Superior temporal gyrus (tissue), 1 donor: ENCODE measurements around the gene HOMEZ.
A peak's percentile ranks its signal among the peaks of the same experiment; 100 is the strongest.
"Not testable (repeated sequence)": the region's sequence is repeated elsewhere in the genome, so short reads cannot be mapped to it uniquely, and the experiment has no call there.

ENCODE experiments used
- DNase-seq: peaks from one replicate; pipeline ENCODE4 v3.0.0-alpha.2; 2016; ENCODE audit errors: extremely low spot score

The HOMEZ gene

DNA sequence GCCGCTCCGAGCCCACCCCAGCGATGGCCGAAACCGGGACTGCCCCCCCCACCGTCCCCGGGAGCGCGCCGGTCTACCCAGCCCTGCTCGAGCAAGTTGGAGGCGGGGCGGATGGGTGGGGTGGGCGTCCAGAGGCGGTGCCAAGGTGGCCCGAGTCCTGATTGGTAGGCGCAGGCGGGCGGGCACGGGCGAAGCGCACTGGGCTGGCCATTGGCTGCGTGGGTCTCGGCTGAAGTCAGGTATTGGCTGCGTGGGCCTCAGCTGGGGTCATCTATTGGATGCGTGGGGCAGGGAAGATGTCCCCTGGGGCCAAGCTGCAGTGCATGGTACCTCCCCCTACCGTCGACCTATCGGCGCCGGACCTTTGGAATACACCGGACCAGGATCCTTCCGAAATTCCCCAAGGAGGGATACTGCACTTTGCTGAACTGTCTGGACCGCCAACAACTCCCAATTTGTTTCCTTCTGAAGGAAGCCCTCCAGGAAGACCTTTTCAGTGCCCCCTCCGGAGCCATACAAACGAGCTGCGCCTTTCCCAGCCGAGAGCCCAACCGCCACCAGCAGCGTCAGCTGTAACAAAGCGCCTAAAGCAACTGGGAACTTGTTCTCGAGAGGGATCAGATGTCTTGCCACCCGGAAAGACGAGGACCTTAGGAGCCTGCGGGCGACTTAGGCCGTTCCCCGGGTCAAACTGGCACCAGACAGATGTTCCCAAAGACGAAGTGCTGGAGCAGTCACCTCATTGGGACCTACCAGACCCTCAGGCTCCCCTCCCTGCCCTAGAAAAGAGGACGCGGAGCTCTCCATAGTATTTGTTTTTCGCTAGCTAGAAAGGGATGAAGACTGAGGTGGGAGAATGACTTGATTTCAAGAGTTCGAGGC is at the start of gene HOMEZ:
Gene HOMEZ, minus strand, starts transcription at position 113 of the 882 bp plus-strand sequence. CDS start 180 bp downstream, outside the sequence.
- peak; percentile 98 for DNase-seq

GRCh38 chr14:23335623-23336022 is 49.7 kb upstream of the HOMEZ start:
- DNase-seq: no peak

DNA sequence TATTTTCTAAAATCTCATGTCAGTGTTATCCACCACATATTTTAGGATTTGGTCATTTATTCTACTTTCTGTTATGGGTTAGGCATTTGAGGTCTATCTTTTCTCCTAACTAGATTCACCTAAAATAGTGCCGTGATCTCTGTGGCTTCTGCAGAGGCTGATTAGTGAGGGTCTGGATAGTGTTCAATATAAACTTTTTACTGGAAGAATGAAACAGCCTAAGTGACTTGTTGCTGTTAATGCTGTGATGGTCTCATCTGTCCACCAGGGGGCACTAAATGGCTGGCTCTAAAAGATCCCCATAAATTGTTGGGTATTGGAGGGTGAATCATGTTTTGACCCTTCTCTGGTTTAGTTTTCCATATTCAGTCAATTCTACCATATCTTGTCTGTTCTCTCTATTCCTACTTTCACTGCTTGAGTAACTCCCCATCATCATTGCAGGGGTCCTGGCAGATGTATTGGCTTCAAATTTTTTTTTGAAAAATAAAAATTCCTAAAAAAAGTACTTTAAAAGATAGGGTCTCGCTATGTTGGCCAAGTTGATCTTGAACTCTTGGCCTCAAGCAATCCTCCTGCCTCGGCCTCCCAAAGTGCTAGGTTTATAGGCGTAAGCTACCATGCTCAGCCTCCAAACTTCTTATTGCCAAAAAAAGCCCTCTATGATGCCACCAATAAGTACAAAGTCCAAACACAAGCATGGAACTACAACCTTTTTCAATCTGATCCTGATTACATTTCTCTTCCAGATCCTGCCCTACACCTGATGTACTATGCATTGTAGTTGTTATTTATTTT is 42.2 kb upstream of the HOMEZ start:
- DNase-seq: peak; percentile 96

DNA sequence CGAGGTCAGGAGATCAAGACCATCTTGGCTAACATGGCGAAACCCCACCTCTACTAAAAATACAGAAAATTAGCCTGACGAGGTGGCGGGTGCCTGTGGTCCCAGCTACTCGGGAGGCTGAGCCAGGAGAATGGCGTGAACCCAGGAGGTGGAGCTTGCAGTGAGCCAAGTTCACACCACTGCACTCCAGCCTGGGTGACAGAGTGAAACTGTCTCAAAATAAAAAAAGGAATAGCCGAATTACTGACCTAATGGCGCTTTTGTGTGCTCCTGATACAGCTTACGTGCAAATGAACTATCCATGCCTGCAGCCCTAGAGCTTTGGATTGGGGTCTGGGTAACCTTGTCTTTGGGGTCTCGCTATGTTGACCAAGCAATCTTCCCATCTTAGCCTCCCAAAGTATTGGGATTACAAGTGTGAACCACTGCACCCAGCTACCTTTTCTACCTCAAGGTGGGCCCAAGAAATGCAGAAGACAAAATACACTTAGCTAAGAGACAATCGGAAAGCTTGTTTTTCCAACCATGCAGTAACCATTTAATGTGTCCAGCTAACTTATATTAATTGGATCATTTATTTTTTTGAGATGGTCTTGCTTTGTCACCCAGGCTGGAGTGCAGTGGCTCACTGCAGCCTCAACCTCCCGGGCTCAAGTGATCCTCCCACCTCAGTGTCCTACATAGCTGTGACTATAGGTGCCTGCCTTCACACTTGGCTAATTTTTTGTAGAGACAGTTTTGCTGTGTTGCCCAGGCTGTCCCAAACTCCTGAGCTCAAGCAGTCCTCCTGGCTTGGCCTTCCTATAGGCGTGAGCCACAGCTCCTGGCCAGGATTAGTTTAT is 40.8 kb upstream of the HOMEZ start:
- no peak for DNase-seq

DNA sequence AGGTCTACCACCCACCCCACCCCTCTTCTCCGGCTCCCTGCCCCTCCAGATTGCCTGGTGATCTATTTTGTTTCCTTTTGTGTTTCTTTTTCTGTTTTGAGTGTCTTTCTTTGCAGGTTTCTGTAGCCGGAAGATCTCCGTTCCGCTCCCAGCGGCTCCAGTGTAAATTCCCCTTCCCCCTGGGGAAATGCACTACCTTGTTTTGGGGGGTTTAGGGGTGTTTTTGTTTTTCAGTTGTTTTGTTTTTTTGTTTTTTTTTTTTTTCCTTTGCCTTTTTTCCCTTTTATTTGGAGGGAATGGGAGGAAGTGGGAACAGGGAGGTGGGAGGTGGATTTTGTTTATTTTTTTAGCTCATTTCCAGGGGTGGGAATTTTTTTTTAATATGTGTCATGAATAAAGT is 39.8 kb upstream of the HOMEZ start:
- DNase-seq: not testable (repeated sequence)

GRCh38 chr14:23324993-23325392 is 39.1 kb upstream of the HOMEZ start:
- no peak for DNase-seq

DNA sequence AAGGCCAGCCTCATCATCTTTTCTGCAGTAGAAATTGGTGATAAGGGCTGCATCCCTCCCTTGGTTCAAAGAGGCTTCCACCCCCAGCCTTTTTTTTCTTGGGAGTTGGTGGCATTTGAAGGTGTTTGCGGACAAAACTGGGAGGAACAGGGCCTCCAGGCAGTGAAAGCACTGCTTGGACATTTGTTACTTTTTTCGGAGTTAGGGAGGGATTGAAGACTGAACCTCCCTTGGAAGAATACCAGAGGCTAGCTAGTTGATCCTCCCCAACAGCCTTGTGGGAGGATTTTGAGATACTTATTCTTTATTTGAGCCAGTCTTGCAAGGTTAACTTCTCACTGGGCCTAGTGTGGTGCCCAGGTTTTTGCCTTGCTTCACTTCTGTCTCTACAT is 38.5 kb upstream of the HOMEZ start:
- no peak for DNase-seq

- no peak for DNase-seq
Observed at GRCh38 chr14:23323838-23324454, 38.0 kb upstream of the HOMEZ start.

DNA sequence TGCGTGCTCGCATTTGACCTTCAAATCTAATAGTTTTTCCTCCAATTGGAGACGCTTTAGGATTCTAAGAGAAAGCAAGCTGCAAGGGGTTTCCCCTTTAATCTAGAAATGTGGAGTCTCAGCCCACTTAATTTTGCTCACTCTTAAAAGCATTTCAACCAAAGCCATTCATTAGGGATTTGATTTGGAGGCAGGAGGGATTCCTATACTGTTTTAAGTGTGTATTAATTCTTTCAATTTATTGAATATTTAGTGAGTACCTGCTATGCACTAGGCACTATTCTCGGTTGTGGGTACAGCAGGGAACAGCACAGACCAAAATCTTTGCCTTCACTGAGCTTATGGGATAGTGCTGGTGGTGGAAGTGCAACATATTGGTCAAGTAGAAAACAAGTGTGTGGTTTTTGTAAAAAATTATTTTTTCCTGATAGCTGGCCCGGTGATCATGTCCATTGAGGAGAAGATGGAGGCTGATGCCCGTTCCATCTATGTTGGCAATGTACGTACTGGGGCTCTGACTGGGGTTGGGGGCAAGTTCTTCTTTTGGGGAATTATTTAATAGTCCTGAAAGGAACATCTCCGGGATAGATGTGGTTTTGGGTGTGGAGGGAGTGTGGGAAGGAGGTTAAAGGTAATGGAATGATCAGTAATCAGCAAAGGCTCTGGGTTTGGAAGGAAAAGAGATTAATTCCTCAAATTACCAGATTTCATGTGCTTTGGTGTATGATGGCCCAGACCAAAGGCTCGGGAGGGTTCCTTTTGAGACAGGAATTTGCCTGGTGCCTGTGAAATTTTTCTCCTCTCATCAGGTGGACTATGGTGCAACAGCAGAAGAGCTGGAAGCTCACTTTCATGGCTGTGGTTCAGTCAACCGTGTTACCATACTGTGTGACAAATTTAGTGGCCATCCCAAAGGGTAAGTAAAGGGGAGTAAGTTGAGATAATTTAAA is 36.9 kb upstream of the HOMEZ start:
- DNase-seq: no peak

DNA sequence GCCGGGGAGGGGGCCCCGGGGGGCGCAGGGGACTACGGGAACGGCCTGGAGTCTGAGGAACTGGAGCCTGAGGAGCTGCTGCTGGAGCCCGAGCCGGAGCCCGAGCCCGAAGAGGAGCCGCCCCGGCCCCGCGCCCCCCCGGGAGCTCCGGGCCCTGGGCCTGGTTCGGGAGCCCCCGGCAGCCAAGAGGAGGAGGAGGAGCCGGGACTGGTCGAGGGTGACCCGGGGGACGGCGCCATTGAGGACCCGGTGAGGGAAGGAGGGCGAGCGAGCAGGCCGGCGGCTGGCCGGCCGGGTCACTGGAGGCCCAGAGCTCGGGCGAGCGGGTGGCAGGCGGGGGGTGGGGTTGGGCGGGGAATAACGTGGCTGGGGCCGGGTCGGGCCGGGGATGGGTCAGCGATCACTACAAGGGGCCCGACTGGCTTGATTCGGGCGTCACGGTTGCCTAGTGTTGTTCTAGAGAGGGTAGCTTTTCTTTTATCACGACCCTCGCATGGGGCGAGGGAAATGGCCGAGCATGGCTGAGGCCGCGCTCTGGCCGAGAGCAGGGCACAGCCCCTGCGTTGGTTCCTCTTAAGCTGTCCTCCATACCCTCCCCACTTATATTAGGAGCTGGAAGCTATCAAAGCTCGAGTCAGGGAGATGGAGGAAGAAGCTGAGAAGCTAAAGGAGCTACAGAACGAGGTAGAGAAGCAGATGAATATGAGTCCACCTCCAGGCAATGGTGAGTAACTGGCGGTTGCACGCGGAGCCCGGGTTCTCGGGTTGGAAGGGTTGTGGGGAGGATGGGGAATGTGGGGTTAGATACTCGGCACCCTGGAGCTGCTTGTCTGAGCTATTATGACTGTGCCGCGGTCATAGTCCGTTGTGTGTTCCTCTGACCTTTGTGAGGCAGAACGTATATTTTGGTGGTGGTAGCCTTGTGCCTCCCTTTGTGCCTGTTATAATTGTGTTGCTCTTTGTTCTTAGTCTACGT is 35.9 kb upstream of the HOMEZ start:
- DNase-seq: peak; percentile 56

- DNase-seq: peak; percentile 100
Observed at GRCh38 chr14:23320584-23321571, 34.9 kb upstream of the HOMEZ start, which contains the start of gene PABPN1. PABPN1 (plus strand) TSS chr14:23321457; CDS start chr14:23321470, 13 bp downstream.

DNA sequence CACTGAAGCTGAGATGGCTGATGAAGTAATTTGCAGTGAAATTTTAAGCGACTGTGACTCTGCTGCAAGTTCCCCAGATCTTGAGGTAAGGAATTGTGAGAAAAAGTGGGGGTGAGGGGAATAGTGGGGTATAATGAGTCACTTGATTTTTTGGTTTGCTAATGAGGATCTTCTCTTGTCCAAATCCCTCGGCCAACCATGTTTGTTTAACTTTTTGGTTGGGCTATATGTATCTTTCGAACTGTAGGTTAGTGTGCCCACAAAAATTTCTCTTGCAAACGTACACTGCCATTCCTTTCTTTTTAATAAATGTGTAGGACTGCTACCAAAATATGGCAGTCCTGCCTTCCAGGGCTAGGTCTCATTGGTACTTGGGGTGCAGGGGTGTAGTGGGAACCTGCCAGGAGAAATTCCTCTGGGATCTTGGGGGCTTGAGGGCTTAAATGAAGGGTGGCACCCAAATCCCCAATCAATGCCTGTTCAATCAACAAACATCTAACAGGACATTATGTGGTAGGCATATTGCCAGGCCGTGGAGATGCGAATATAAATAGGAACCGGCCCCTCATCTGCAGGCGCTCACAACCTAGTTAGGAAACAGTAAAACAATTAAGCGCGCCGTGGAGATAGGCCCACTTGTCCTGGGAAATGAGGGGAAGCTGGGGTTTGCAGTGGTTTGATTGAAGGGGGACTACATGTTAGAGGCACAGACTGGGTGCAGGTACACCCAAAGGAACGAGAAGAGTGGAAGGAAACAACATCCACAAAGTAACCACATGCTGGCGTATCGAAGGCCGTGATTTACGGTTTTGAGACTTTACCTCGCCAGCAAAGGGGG is 34.0 kb upstream of the HOMEZ start:
- no peak for DNase-seq

- no peak for DNase-seq
Observed at GRCh38 chr14:23316300-23316699, 30.4 kb upstream of the HOMEZ start.

DNA sequence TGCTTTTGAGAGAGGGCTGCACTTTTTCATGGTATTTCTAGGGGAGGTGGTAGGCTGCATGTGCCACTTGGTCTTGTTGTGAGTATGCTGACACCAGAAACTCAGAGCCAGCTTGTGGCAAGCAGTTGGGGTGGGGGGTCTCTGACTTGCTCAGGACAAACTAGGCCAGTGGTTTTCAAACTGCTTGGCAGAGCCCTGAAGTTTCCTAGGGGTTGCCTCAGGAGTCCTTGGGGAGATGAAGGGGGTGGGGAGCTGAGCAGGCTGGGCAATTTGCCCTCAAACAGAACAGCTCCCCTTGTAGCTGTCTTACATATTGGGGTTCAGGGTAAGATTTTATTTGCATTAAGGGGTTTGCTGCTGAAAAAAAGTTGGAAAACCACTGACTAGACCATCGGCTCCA is 24.6 kb upstream of the HOMEZ start:
- no peak for DNase-seq

DNA sequence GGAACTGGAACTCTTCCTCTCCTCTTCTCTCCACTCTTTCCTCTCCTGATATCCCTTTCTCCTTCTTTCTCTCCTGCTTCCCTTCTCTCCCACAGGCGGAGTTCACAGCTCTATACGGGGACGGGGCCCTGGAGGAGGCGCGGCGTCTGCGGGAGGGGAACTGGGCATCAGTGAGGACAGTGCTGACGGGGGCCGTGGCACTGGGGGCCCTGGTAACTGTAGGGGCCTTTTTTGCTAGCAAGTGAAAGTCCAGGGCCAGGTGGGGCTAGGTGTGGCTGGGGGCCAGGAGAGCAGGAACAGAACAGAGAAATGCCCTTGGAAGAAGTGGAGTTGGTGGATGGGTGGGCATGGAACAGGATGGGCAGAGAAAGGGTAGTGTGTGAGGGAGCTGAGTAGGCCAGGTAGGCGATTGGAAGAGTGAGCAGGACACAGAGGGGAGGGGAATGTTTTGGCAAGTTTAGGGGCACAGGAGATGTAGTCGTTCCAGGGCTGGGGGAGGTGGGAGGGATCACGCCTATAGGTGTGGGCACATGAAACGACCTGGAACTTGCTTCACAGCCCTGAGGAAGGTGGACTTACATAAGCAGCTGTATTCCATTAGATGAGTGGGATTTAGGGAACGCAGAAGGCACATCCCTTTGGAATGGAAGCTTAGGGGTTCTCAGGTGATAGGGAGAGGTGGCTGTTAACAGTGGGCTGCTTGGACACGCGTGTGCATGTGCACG is 23.0 kb upstream of the HOMEZ start:
- DNase-seq: no peak
